ENCODE measurements around the gene ENOX1. TPM values are rescaled to one million over a fixed set of nuclear protein-coding genes. Genes with fewer than 3 reads are reported as not detected.

ENOX1 gene
- polyA plus RNA-seq, 1 donor = 3.0 TPM

DNA sequence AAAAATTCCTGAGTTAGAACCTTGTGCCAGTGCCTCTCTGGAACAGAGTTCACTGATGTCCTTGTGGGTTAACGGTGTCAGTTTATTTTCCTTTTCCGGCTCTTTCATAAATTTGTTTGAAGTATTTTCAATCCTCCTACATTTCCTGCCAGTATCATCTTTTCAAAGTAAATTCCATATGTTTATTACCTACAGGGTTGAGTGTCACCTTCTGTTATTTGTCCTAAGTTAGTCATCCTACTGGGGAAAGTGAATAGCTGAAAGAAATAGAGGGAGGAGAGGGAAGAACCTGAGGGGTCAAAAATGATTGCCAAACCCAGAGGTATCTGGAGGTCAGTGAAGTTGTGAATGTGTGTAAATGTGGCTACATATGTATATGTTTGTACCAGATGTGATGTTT lies 582.2 kb downstream of the ENOX1 start:
- H3K4me3 ChIP-seq (ENCODE audit: low read length) = no peak overlapping the region
- DNase-seq = no peak
- WGBS (ENCODE audit: insufficient coverage, low lambda C conversion rate) = 100% methylated on average over 1 of the region's 2 CpGs

DNA sequence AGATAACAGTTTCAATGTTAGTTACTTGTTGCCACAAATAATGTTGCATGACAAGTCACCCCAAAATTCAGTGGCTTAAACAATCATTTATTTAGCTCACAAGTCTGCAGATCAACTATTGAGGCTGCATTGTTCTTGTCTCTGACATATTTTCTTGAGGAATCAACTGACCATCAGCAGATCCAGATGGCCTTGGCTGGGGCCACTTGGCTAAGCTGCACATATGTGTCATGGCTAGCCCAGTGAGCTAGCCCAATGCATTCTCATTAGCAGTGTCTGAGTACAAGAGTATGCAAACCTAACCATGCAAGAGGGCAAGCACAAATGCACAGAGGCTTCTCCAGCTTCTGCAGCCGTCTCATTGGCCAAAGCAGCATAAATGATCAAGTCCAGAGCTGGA lies 583.0 kb downstream of the ENOX1 start:
- WGBS (ENCODE audit: insufficient coverage, low lambda C conversion rate) = no CpG with 5 or more reads among the region's 1 CpG
- no peak overlapping the region for H3K4me3 ChIP-seq (ENCODE audit: low read length)

More for the DNA sequence above, 582.2 kb downstream of the ENOX1 start:
- no peaks in the 10 kb centered on the region for H3K4me1 ChIP-seq (ENCODE audit: control insufficient read depth, insufficient read depth, low read length)
- H3K27ac ChIP-seq (ENCODE audit: low read length) = no peak overlapping the region
- H3K27me3 ChIP-seq (ENCODE audit: control insufficient read depth, insufficient read depth, low read length) = no peaks in the 10 kb centered on the region
- H3K36me3 ChIP-seq (ENCODE audit: control insufficient read depth, insufficient read depth, low read length) = no peaks in the 10 kb centered on the region
- peaks cover 4% of the 10 kb centered on the region for H3K9me3 ChIP-seq (ENCODE audit: control insufficient read depth, low read depth, low read length)

DNA sequence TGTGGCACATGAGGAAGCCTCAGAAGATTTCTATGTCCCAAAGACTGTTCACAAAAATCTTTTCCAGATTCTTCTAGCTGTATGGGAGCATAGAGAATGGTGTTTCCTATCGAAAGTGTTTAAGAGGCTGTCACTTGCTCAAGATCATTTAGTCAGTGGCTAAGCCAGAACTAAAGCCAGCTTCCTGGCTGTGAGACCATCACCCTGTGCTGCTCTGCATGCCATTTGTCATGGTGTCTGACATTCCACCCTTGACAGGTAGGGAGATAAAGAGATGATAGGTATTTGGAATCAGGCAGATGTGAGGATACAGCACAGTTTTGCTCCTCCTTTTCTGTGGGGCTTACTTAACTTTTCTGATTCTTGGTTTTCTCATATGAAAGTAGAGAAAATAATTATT lies 586.0 kb downstream of the ENOX1 start:
- Histone ChIP-seq H3K27me3 (ENCODE audit: control insufficient read depth, insufficient read depth, low read length) (no peaks in the 10 kb centered on the region), H3K9me3 (ENCODE audit: control insufficient read depth, low read depth, low read length) (peaks cover 4% of the 10 kb centered on the region), H3K4me3 (ENCODE audit: low read length) (no peak overlapping the region), H3K27ac (ENCODE audit: low read length) (no peak overlapping the region), H3K4me1 (ENCODE audit: control insufficient read depth, insufficient read depth, low read length) (no peaks in the 10 kb centered on the region), H3K36me3 (ENCODE audit: control insufficient read depth, insufficient read depth, low read length) (no peaks in the 10 kb centered on the region)
- DNase-seq = no peak
- WGBS (ENCODE audit: insufficient coverage, low lambda C conversion rate) = no CpG with 5 or more reads among the region's 1 CpG

More for the DNA sequence above, 583.0 kb downstream of the ENOX1 start:
- Histone ChIP-seq H3K27ac (ENCODE audit: low read length) (no peak overlapping the region), H3K27me3 (ENCODE audit: control insufficient read depth, insufficient read depth, low read length) (no peaks in the 10 kb centered on the region), H3K36me3 (ENCODE audit: control insufficient read depth, insufficient read depth, low read length) (no peaks in the 10 kb centered on the region), H3K9me3 (ENCODE audit: control insufficient read depth, low read depth, low read length) (peaks cover 4% of the 10 kb centered on the region), H3K4me1 (ENCODE audit: control insufficient read depth, insufficient read depth, low read length) (no peaks in the 10 kb centered on the region)
- peak in 1 of 2 donors; percentile 10 for DNase-seq

DNA sequence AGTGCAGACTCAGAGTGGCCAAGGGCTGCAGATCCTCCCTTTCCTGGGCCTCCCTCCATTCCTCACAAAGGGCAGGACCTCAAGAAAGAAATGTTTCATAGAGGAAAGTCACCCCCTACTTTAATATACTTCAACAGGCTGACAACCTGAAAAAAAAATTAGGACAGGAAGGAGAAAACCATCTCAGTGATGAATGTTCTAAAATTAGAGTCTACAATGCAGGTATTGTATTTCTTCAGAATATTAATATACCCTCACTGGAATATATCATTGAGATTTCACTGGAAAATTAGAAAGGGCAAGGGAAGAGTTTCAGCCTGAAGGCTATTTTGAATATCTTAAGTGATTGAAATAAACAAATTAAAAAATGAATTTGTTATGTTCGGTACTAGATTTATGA lies 586.5 kb downstream of the ENOX1 start:
- WGBS (ENCODE audit: insufficient coverage, low lambda C conversion rate) = no CpG with 5 or more reads among the region's 1 CpG
- H3K27ac ChIP-seq (ENCODE audit: low read length) = no peak overlapping the region
- H3K27me3 ChIP-seq (ENCODE audit: control insufficient read depth, insufficient read depth, low read length) = no peaks in the 10 kb centered on the region
- DNase-seq = no peak
- H3K36me3 ChIP-seq (ENCODE audit: control insufficient read depth, insufficient read depth, low read length) = no peaks in the 10 kb centered on the region
- H3K4me3 ChIP-seq (ENCODE audit: low read length) = no peak overlapping the region
- peaks cover 4% of the 10 kb centered on the region for H3K9me3 ChIP-seq (ENCODE audit: control insufficient read depth, low read depth, low read length)
- H3K4me1 ChIP-seq (ENCODE audit: control insufficient read depth, insufficient read depth, low read length) = no peaks in the 10 kb centered on the region

DNA sequence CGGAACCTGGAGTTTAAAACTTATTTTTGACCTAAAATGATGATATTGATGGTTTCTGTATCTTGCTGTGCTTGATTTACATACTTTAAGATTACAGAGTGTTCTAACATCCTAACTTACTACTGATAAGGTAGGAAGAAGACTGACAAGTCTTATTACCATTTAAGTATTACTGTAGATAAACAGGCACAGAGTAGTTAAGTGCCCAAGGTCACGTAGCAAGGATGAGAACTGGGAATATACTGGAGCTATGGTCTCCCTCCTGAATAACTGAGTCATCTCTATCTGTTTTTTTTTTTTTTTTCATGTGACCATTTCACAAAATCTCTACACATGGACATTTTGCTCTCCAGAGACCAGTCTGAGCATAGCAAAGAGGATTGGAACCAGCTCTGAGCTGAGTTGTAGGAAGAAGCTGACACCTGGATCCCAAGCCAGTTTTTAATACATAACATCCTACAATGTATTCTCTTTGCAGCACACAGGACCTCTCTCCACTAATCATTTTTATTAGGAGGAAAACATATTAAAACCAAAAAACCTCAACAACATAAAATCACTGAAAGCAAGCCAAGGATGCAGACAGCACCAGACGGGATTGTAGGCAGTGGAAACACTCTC lies 589.9 kb downstream of the ENOX1 start:
- no peaks in the 10 kb centered on the region for H3K27me3 ChIP-seq (ENCODE audit: control insufficient read depth, insufficient read depth, low read length)
- no peak for DNase-seq
- H3K36me3 ChIP-seq (ENCODE audit: control insufficient read depth, insufficient read depth, low read length) = no peaks in the 10 kb centered on the region
- H3K9me3 ChIP-seq (ENCODE audit: control insufficient read depth, low read depth, low read length) = peaks cover 3% of the 10 kb centered on the region
- H3K27ac ChIP-seq (ENCODE audit: low read length) = no peak overlapping the region
- no CpG with 5 or more reads among the region's 3 CpGs for WGBS (ENCODE audit: insufficient coverage, low lambda C conversion rate)
- no peak overlapping the region for H3K4me3 ChIP-seq (ENCODE audit: low read length)
- H3K4me1 ChIP-seq (ENCODE audit: control insufficient read depth, insufficient read depth, low read length) = no peaks in the 10 kb centered on the region

GRCh38 chr13:43196086-43196621 lies 590.6 kb downstream of the ENOX1 start:
- Histone ChIP-seq H3K9me3 (ENCODE audit: control insufficient read depth, low read depth, low read length) (no peaks in the 10 kb centered on the region), H3K4me1 (ENCODE audit: control insufficient read depth, insufficient read depth, low read length) (no peaks in the 10 kb centered on the region), H3K27me3 (ENCODE audit: control insufficient read depth, insufficient read depth, low read length) (no peaks in the 10 kb centered on the region), H3K36me3 (ENCODE audit: control insufficient read depth, insufficient read depth, low read length) (no peaks in the 10 kb centered on the region), H3K4me3 (ENCODE audit: low read length) (no peak overlapping the region), H3K27ac (ENCODE audit: low read length) (no peak overlapping the region)
- WGBS (ENCODE audit: insufficient coverage, low lambda C conversion rate) = no CpG with 5 or more reads among the region's 4 CpGs
- DNase-seq = peak in 1 of 2 donors; percentile 3

GRCh38 chr13:43195551-43195950 lies 591.2 kb downstream of the ENOX1 start:
- no CpG with 5 or more reads among the region's 4 CpGs for WGBS (ENCODE audit: insufficient coverage, low lambda C conversion rate)
- H3K27ac ChIP-seq (ENCODE audit: low read length) = no peak overlapping the region
- H3K4me1 ChIP-seq (ENCODE audit: control insufficient read depth, insufficient read depth, low read length) = no peaks in the 10 kb centered on the region
- H3K27me3 ChIP-seq (ENCODE audit: control insufficient read depth, insufficient read depth, low read length) = no peaks in the 10 kb centered on the region
- H3K36me3 ChIP-seq (ENCODE audit: control insufficient read depth, insufficient read depth, low read length) = no peaks in the 10 kb centered on the region
- H3K4me3 ChIP-seq (ENCODE audit: low read length) = no peak overlapping the region
- H3K9me3 ChIP-seq (ENCODE audit: control insufficient read depth, low read depth, low read length) = no peaks in the 10 kb centered on the region
- DNase-seq = no peak

DNA sequence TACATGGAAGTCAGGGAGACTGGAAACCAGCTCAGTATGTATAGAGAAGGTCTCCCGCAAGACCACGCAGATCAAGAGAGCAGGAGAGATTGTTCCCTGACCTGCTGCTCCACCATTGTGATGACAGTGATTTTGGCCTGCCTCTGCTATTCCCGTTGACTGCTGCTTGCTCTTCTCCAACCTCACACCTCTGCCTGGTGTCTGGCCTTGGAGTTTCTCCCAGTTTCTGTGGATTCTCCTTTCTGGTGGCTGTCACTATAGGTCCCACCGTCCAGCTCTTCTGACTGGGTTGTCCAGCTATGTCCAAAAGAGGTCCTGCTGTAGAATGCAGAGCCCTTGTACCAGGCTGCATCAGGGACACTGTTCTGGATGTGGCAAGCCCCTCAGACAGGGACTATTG lies 591.7 kb downstream of the ENOX1 start:
- DNase-seq = no peak
- no CpG with 5 or more reads among the region's 4 CpGs for WGBS (ENCODE audit: insufficient coverage, low lambda C conversion rate)
- Histone ChIP-seq H3K4me1 (ENCODE audit: control insufficient read depth, insufficient read depth, low read length) (no peaks in the 10 kb centered on the region), H3K27ac (ENCODE audit: low read length) (no peak overlapping the region), H3K4me3 (ENCODE audit: low read length) (no peak overlapping the region), H3K27me3 (ENCODE audit: control insufficient read depth, insufficient read depth, low read length) (no peaks in the 10 kb centered on the region), H3K36me3 (ENCODE audit: control insufficient read depth, insufficient read depth, low read length) (no peaks in the 10 kb centered on the region), H3K9me3 (ENCODE audit: control insufficient read depth, low read depth, low read length) (no peaks in the 10 kb centered on the region)

GRCh38 chr13:43193789-43194420 lies 592.9 kb downstream of the ENOX1 start:
- Histone ChIP-seq H3K27ac (ENCODE audit: low read length) (no peak overlapping the region), H3K9me3 (ENCODE audit: control insufficient read depth, low read depth, low read length) (no peaks in the 10 kb centered on the region), H3K4me1 (ENCODE audit: control insufficient read depth, insufficient read depth, low read length) (no peaks in the 10 kb centered on the region), H3K27me3 (ENCODE audit: control insufficient read depth, insufficient read depth, low read length) (no peaks in the 10 kb centered on the region), H3K36me3 (ENCODE audit: control insufficient read depth, insufficient read depth, low read length) (no peaks in the 10 kb centered on the region), H3K4me3 (ENCODE audit: low read length) (no peak overlapping the region)
- 97% methylated on average over 6 of the region's 14 CpGs for WGBS (ENCODE audit: insufficient coverage, low lambda C conversion rate)
- no peak for DNase-seq

DNA sequence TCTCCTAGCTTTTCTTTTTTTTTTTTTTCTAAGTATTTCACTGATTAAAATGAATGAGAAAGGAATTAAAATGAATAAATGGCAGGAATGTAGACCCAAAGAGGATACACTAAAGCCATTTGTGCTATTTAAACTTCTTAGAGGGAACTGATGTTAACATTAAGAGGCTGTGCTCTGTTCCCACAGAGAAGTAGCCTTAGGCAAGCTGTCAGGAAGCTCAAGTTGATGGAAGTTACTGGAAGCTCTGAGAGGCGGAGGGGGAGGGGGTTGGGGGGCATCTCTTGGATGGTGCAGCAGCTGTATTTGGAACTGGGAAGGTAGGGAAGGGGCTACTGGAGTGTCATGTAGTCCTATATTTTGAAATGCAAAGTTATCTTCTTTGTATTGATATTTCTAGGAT lies 595.2 kb downstream of the ENOX1 start:
- no peaks in the 10 kb centered on the region for H3K9me3 ChIP-seq (ENCODE audit: control insufficient read depth, low read depth, low read length)
- no peaks in the 10 kb centered on the region for H3K36me3 ChIP-seq (ENCODE audit: control insufficient read depth, insufficient read depth, low read length)
- no peak for DNase-seq
- H3K27me3 ChIP-seq (ENCODE audit: control insufficient read depth, insufficient read depth, low read length) = no peaks in the 10 kb centered on the region
- H3K4me3 ChIP-seq (ENCODE audit: low read length) = no peak overlapping the region
- no peak overlapping the region for H3K27ac ChIP-seq (ENCODE audit: low read length)
- no CpG with 5 or more reads among the region's 1 CpG for WGBS (ENCODE audit: insufficient coverage, low lambda C conversion rate)
- H3K4me1 ChIP-seq (ENCODE audit: control insufficient read depth, insufficient read depth, low read length) = no peaks in the 10 kb centered on the region

- Histone ChIP-seq H3K36me3 (ENCODE audit: control insufficient read depth, insufficient read depth, low read length) (no peaks in the 10 kb centered on the region), H3K27ac (ENCODE audit: low read length) (no peak overlapping the region), H3K9me3 (ENCODE audit: control insufficient read depth, low read depth, low read length) (no peaks in the 10 kb centered on the region), H3K27me3 (ENCODE audit: control insufficient read depth, insufficient read depth, low read length) (no peaks in the 10 kb centered on the region), H3K4me1 (ENCODE audit: control insufficient read depth, insufficient read depth, low read length) (no peaks in the 10 kb centered on the region), H3K4me3 (ENCODE audit: low read length) (no peak overlapping the region)
- no peak for DNase-seq
- no CpG with 5 or more reads among the region's 2 CpGs for WGBS (ENCODE audit: insufficient coverage, low lambda C conversion rate)
These were observed 601.5 kb downstream of the ENOX1 start for GRCh38 chr13:43185226-43185625.

All from large intestine (tissue), 3 donors.